GM13976 (cell line): ENCODE measurements around the gene ADCY6.

Experiments
- DNase-seq: peaks from one replicate; pipeline ENCODE4 v3.0.0; 2012; ENCODE audit warnings: low spot score
- CTCF ChIP-seq: IDR thresholded peaks from 2 replicates; pipeline ENCODE4 v1.5.1; 2012; ENCODE audit warnings: borderline replicate concordance, mild to moderate bottlenecking; ENCODE audit not compliant: insufficient read depth; ENCODE audit errors: extremely low read depth, missing control alignments, control extremely low read depth
- in situ Hi-C: fragments of 300-500 bp; cut with MboI; formaldehyde crosslinking; loops from one replicate; pipeline ENCODE4 v1.12.0; 2022; ENCODE audit warnings: low sequenced_read_pairs, mixed read lengths, inconsistent platforms; ENCODE audit not compliant: unreplicated experiment

Gene ADCY6

GRCh38 chr12:48788854-48789775 is at the start of gene ADCY6:
Gene ADCY6, minus strand, starts transcription at chr12:48789089. Its CDS starts 5,655 bp downstream, at chr12:48783434.
- DNase-seq: peak; percentile 73
- no peak for TF ChIP-seq CTCF
- in situ Hi-C loops: no loop called here

- no peak for DNase-seq
- no peak for TF ChIP-seq CTCF
- in situ Hi-C loops: no loop called here
These were observed 49.2 kb upstream of the ADCY6 start for GRCh38 chr12:48838048-48838447.

- no peak for DNase-seq
- no peak for TF ChIP-seq CTCF
- in situ Hi-C loops: no loop called here
These were observed 43.6 kb upstream of the ADCY6 start for GRCh38 chr12:48832321-48833060.

- TF ChIP-seq CTCF: no peak
- no peak for DNase-seq
- in situ Hi-C loops: no loop called here
These were observed 42.4 kb upstream of the ADCY6 start for GRCh38 chr12:48831257-48831656.

GRCh38 chr12:48828841-48829575 is 40.1 kb upstream of the ADCY6 start:
- TF ChIP-seq CTCF: no peak
- in situ Hi-C loops: no loop called here
- DNase-seq: no peak

GRCh38 chr12:48828293-48828692 is 39.4 kb upstream of the ADCY6 start:
- in situ Hi-C loops: no loop called here
- TF ChIP-seq CTCF: no peak
- no peak for DNase-seq
